B cell (primary cell): ENCODE results near the gene NRF1. TPM values are rescaled to one million over a fixed set of nuclear protein-coding genes. Genes with fewer than 3 reads are reported as not detected.

Experiments
- ATAC-seq: fragments of 200-7000 bp; cut with Tn5 transposase; one replicate; pipeline ENCODE4 v1.10.0; 2021; ENCODE audit warnings: low read depth, mild to moderate bottlenecking, moderate number of reproducible peaks, moderate library complexity
- CTCF ChIA-PET: fragments of 350-600 bp; sonication (Branson Sonifier 250); formaldehyde crosslinking; loops from one replicate; lab custom pipeline; 2021; ENCODE audit warnings: antibody characterized with exemption, inconsistent platforms; lab: Charles Lee
- POLR2A ChIA-PET: fragments of 350-600 bp; sonication (Branson Sonifier 250); formaldehyde crosslinking; loops from one replicate; lab custom pipeline; 2021; ENCODE audit warnings: antibody characterized with exemption; lab: Charles Lee
- DNase-seq: peaks from one replicate; pipeline ENCODE4 v3.0.0; 2013
- H2AFZ ChIP-seq: 2 replicates; pipeline ENCODE4 v1.6.1; 2012; ENCODE audit warnings: mild to moderate bottlenecking, low read depth, low read length; ENCODE audit not compliant: insufficient read depth, poor library complexity, severe bottlenecking
- H3K27ac ChIP-seq, 2 donors: 1 replicate in 1 of 2; 2 replicates in 1 of 2; pipeline ENCODE4 v1.5.1; 2012 to 2013; ENCODE audit warnings: low read length in 2 of 2, mild to moderate bottlenecking in 2 of 2, moderate library complexity in 1 of 2
- H3K27me3 ChIP-seq, 4 experiments: fragments of 200-600 bp in 1 of 4; sonication (generic) in 1 of 4; replicated peaks in 1 of 4; 1 replicate in 2 of 4; 2 replicates in 2 of 4; pipeline versions ENCODE4 v1.6.1 to v1.7.0; 2013 to 2016; ENCODE audit warnings: low read length in 3 of 4, mild to moderate bottlenecking in 2 of 4, mixed read lengths in 1 of 4, moderate library complexity in 1 of 4; ENCODE audit not compliant: insufficient read depth in 4 of 4, control insufficient read depth in 3 of 4; ENCODE audit errors: control extremely low read depth in 1 of 4
- H3K36me3 ChIP-seq, 2 experiments: replicated peaks in 1 of 2; 1 replicate in 1 of 2; 2 replicates in 1 of 2; pipeline versions ENCODE4 v1.6.1 to v1.7.1; 2013; ENCODE audit warnings: low read length in 1 of 2; ENCODE audit not compliant: insufficient read depth in 2 of 2, control insufficient read depth in 1 of 2; ENCODE audit errors: control extremely low read depth in 1 of 2, extremely low read depth in 1 of 2
- H3K4me1 ChIP-seq, 2 donors: fragments of 200-600 bp in 1 of 2; sonication (generic) in 1 of 2; 1 replicate in 1 of 2; 2 replicates in 1 of 2; pipeline versions ENCODE4 v1.5.1 to v1.6.1; 2013 to 2017; ENCODE audit warnings: low read length in 2 of 2; ENCODE audit not compliant: control insufficient read depth in 2 of 2, insufficient read depth in 2 of 2
- H3K4me2 ChIP-seq: replicated peaks from 2 replicates; pipeline ENCODE3; 2012; ENCODE audit warnings: mild to moderate bottlenecking, low read depth, low read length; ENCODE audit not compliant: poor library complexity, severe bottlenecking
- H3K4me3 ChIP-seq, 5 experiments: fragments of 200-600 bp in 1 of 5; sonication (generic) in 1 of 5; 1 replicate in 3 of 5; 2 replicates in 2 of 5; pipeline versions ENCODE4 v1.5.1 to v1.7.0; 2011 to 2016; ENCODE audit warnings: low read length in 4 of 5, mild to moderate bottlenecking in 4 of 5, low read depth in 2 of 5, control low read depth in 1 of 5, moderate library complexity in 1 of 5; ENCODE audit not compliant: insufficient read depth in 1 of 5; ENCODE audit errors: control extremely low read depth in 1 of 5, extremely low read depth in 1 of 5
- H3K79me2 ChIP-seq: fragments of 200-600 bp; sonication (generic); one replicate; pipeline ENCODE4 v1.6.0; 2016; ENCODE audit warnings: low read length; ENCODE audit not compliant: control insufficient read depth, insufficient read depth
- H3K9ac ChIP-seq: fragments of 200-600 bp; sonication (generic); 2 replicates; pipeline ENCODE4 v1.6.1; 2017; ENCODE audit warnings: mild to moderate bottlenecking, low read length, moderate library complexity
- H3K9me3 ChIP-seq, 3 donors: one replicate each; pipeline versions ENCODE4 v1.6.1 to v1.7.1; 2013; ENCODE audit warnings: low read length in 2 of 3; ENCODE audit not compliant: control insufficient read depth in 2 of 3, insufficient read depth in 1 of 3; ENCODE audit errors: control extremely low read depth in 1 of 3
- H4K20me1 ChIP-seq: 2 replicates; pipeline ENCODE4 v1.6.0; 2012; ENCODE audit warnings: mild to moderate bottlenecking, low read length; ENCODE audit not compliant: insufficient read depth, control insufficient read depth, poor library complexity, severe bottlenecking
- H3K27ac Mint-ChIP-seq: one replicate; pipeline ENCODE4 v1.8.0; 2021; ENCODE audit warnings: mixed read lengths
- H3K27me3 Mint-ChIP-seq: one replicate; pipeline ENCODE4 v1.8.0; 2021; ENCODE audit warnings: mixed read lengths
- H3K4me1 Mint-ChIP-seq: one replicate; pipeline ENCODE4 v1.8.0; 2021; ENCODE audit warnings: mixed read lengths
- H3K4me3 Mint-ChIP-seq: one replicate; pipeline ENCODE4 v1.8.0; 2021; ENCODE audit warnings: mixed read lengths
- H3K9me3 Mint-ChIP-seq: one replicate; pipeline ENCODE4 v1.8.0; 2022; ENCODE audit warnings: mixed read lengths; ENCODE audit not compliant: insufficient read depth
- EZH2 ChIP-seq: IDR thresholded peaks from 2 replicates; pipeline ENCODE4 v1.6.1; 2012; ENCODE audit warnings: borderline replicate concordance, low read depth, mild to moderate bottlenecking, moderate library complexity, low read length; ENCODE audit not compliant: insufficient read depth, poor library complexity, severe bottlenecking
- WGBS: methylation state at CpG from one replicate; pipeline ENCODE4 v1.1.5; 2013; ENCODE audit warnings: missing lambda C conversion rate; ENCODE audit not compliant: insufficient coverage; 5-methylcytosine and 5-hydroxymethylcytosine counted together
- intact Hi-C: fragments of 100-400 bp; cut with micrococcal nuclease; formaldehyde crosslinking; loops from one replicate; pipeline ENCODE4 v1.10.0; 2022
- polyA plus RNA-seq: library from polyadenylated mRNA; depleted of rRNA; stranded (reverse); fragments of >200 nt; gene quantifications from 2 replicates; pipeline ENCODE4 v1.2.3, GENCODE V29; 2012
- total RNA-seq, 2 donors: library from RNA; stranded (reverse); fragments of 120-200 nt in 1 of 2; gene quantifications; 1 replicate in 1 of 2; 2 replicates in 1 of 2; pipeline versions ENCODE4 v1.2.3 to v1.2.4, GENCODE V29; 2013 to 2022
- TF ChIP-seq, protein P1 (sequence below): fragments of 200-600 bp; IDR thresholded peaks from one replicate; pipeline ENCODE4 v1.8.0; 2022; ENCODE audit warnings: antibody characterized with exemption, mild to moderate bottlenecking

The NRF1 gene
- total and polyA plus RNA-seq, 2 donors (not counting 1 experiment from before 2014, with no cell fraction given): 19.6 to 53.0 TPM

DNA sequence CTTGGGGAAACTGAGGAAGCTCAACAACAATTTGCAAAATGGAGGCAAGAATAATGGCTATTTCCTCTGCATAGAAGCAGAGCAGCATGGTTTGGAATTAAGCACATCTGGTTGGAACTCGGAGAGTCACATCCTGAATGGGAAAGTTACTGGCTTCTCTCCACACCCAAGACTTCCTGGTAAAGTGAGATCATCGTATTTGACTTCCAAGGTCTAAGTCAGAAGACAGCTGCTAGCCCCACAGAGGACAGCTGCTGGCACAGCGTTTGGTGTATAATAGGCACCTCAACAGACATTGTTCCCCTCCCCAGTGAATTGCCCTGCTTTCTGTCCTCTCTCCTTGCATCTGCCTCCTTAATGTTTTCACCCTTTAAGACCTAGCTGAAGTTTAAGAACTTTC is 37.0 kb upstream of the NRF1 start:
- Mint-ChIP-seq H3K4me1 (no peaks in the 10 kb centered on the region), H3K4me3 (no peak overlapping the region), H3K27me3 (peaks cover 21% of the 10 kb centered on the region), H3K9me3 (peaks cover 6% of the 10 kb centered on the region), H3K27ac (no peak overlapping the region)
- Histone ChIP-seq H3K9me3 (peaks cover 0 to 22% (median 8%) of the 10 kb centered on the region in 3 donors), H4K20me1 (no peaks in the 10 kb centered on the region), H3K4me3 (no peak overlapping the region), H3K9ac (no peak overlapping the region), H3K36me3 (no peaks in the 10 kb centered on the region), H3K27ac (no peak overlapping the region), H2AFZ (no peak overlapping the region), H3K4me2 (no peak overlapping the region), H3K79me2 (no peaks in the 10 kb centered on the region), H3K4me1 (no peaks in the 10 kb centered on the region), H3K27me3 (no peaks in the 10 kb centered on the region)
- DNase-seq: no peak
- WGBS: 89% methylated on average over 3 of the region's 3 CpGs
- POLR2A ChIA-PET: no interaction called here
- no peak for ATAC-seq
- TF ChIP-seq, protein P1, sequence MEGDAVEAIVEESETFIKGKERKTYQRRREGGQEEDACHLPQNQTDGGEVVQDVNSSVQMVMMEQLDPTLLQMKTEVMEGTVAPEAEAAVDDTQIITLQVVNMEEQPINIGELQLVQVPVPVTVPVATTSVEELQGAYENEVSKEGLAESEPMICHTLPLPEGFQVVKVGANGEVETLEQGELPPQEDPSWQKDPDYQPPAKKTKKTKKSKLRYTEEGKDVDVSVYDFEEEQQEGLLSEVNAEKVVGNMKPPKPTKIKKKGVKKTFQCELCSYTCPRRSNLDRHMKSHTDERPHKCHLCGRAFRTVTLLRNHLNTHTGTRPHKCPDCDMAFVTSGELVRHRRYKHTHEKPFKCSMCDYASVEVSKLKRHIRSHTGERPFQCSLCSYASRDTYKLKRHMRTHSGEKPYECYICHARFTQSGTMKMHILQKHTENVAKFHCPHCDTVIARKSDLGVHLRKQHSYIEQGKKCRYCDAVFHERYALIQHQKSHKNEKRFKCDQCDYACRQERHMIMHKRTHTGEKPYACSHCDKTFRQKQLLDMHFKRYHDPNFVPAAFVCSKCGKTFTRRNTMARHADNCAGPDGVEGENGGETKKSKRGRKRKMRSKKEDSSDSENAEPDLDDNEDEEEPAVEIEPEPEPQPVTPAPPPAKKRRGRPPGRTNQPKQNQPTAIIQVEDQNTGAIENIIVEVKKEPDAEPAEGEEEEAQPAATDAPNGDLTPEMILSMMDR: no peak
- TF ChIP-seq EZH2: no peak
- intact Hi-C loops: no loop called here
- CTCF ChIA-PET: no interaction called here

DNA sequence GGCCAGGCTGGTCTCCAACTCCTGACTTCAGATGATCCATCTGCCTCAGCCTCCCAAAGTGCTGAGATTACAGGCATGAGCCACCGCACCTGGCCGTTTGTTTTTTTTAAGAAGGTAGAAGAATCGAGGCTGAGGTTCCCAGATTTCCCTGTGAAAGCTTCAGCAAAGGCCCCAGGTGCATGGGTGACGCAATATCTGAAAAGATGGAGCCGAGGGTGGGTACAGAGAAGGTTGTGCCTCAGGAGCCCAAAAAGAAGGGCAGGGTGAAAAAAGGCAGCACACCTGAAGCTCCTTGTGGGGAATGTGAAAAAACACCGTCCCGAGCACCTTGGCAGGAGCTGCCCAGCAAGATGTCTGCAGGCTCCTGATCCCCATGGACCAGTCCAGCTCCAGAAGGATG is 35.8 kb upstream of the NRF1 start:
- Histone ChIP-seq H3K9me3 (peaks cover 0 to 22% (median 8%) of the 10 kb centered on the region in 3 donors), H4K20me1 (no peaks in the 10 kb centered on the region), H3K4me2 (no peak overlapping the region), H3K4me1 (no peaks in the 10 kb centered on the region), H3K9ac (no peak overlapping the region), H2AFZ (no peak overlapping the region), H3K27me3 (no peaks in the 10 kb centered on the region), H3K27ac (no peak overlapping the region), H3K4me3 (no peak overlapping the region), H3K79me2 (no peaks in the 10 kb centered on the region), H3K36me3 (no peaks in the 10 kb centered on the region)
- DNase-seq (no peak), ATAC-seq (no peak)
- no peak overlapping the region for H3K4me3 Mint-ChIP-seq
- H3K27ac Mint-ChIP-seq: no peak overlapping the region
- peaks cover 6% of the 10 kb centered on the region for H3K9me3 Mint-ChIP-seq
- WGBS: 90% methylated on average over 7 of the region's 7 CpGs
- ChIA-PET POLR2A (no interaction called here), CTCF (no interaction called here)
- intact Hi-C loops: no loop called here
- H3K4me1 Mint-ChIP-seq: no peaks in the 10 kb centered on the region
- H3K27me3 Mint-ChIP-seq: peaks cover 15% of the 10 kb centered on the region
- TF ChIP-seq, protein P1: no peak
- TF ChIP-seq EZH2: no peak
